Caco-2 (cell line): ENCODE results near the gene RPS6KA2. TPM values are rescaled to one million over a fixed set of nuclear protein-coding genes. Genes with fewer than 3 reads are reported as not detected.

Experiments
- BruUV-seq: library from RNA; stranded (reverse); fragments of 400-500 nt; replicated peaks from 2 replicates; lab custom pipeline; 2021; lab: Mats Ljungman, UMichigan
- CTCF ChIA-PET: fragments of 300-600 bp; sonication (Branson Sonifier 250); formaldehyde crosslinking; loops from one replicate; lab custom pipeline; 2022; ENCODE audit warnings: antibody characterized with exemption; lab: Charles Lee
- POLR2A ChIA-PET: fragments of 300-600 bp; sonication (Branson Sonifier 250); formaldehyde crosslinking; loops from one replicate; lab custom pipeline; 2022; ENCODE audit warnings: antibody characterized with exemption; lab: Charles Lee
- DNase-seq, 2 experiments: peaks; one replicate each; pipeline versions ENCODE4 v3.0.0 to v3.0.0-alpha.2; 2020 to 2022
- H3K27me3 ChIP-seq: replicated peaks from 2 replicates; pipeline ENCODE4 v1.6.0; 2011; ENCODE audit warnings: low read length; ENCODE audit not compliant: control insufficient read depth, insufficient read depth
- H3K36me3 ChIP-seq: 2 replicates; pipeline ENCODE4 v1.5.1; 2011; ENCODE audit warnings: low read length; ENCODE audit not compliant: control insufficient read depth, insufficient read depth
- H3K4me1 ChIP-seq: fragments of 250-450 bp; sonication (Bioruptor Pico); 2 replicates; pipeline ENCODE4 v1.5.1; 2020; ENCODE audit warnings: mild to moderate bottlenecking
- H3K4me3 ChIP-seq: 2 replicates; pipeline ENCODE4 v1.5.1; 2011; ENCODE audit warnings: low read depth, mild to moderate bottlenecking, control low read depth, low read length
- H3K9me3 ChIP-seq: fragments of 250-450 bp; sonication (Bioruptor Pico); 2 replicates; pipeline ENCODE4 v1.5.1; 2020; ENCODE audit warnings: mild to moderate bottlenecking, moderate library complexity
- H3K27ac Mint-ChIP-seq: one replicate; pipeline ENCODE4 v1.8.0; 2022; ENCODE audit warnings: mixed read lengths; ENCODE audit not compliant: unreplicated experiment
- H3K27me3 Mint-ChIP-seq: one replicate; pipeline ENCODE4 v1.8.0; 2022; ENCODE audit warnings: mixed read lengths; ENCODE audit not compliant: insufficient read depth, unreplicated experiment
- H3K36me3 Mint-ChIP-seq: one replicate; pipeline ENCODE4 v1.8.0; 2022; ENCODE audit warnings: mild to moderate bottlenecking, mixed read lengths; ENCODE audit not compliant: insufficient read depth, unreplicated experiment
- H3K4me1 Mint-ChIP-seq: one replicate; pipeline ENCODE4 v1.8.0; 2022; ENCODE audit warnings: low read depth, mixed read lengths; ENCODE audit not compliant: unreplicated experiment
- H3K4me3 Mint-ChIP-seq: one replicate; pipeline ENCODE4 v1.8.0; 2022; ENCODE audit warnings: mild to moderate bottlenecking, moderate library complexity, mixed read lengths; ENCODE audit not compliant: unreplicated experiment
- H3K9me3 Mint-ChIP-seq: one replicate; pipeline ENCODE4 v1.8.0; 2022; ENCODE audit warnings: mixed read lengths; ENCODE audit not compliant: unreplicated experiment
- intact Hi-C: fragments of 100-400 bp; cut with micrococcal nuclease; formaldehyde crosslinking; loops from one replicate; pipeline ENCODE4 v1.10.0; 2022; ENCODE audit not compliant: unreplicated experiment
- total RNA-seq: library from RNA; stranded (reverse); gene quantifications from 2 replicates; pipeline ENCODE4 v1.2.3, GENCODE V29; 2022
- TF ChIP-seq, protein P1 (sequence below), 2 experiments: fragments of 200-600 bp in 1 of 2; IDR thresholded peaks; 1 replicate in 1 of 2; 2 replicates in 1 of 2; pipeline versions ENCODE4 v1.5.1 to v1.8.0; 2011 to 2022; ENCODE audit warnings: antibody characterized with exemption in 1 of 2, control low read depth in 1 of 2, inconsistent platforms in 1 of 2, low read depth in 1 of 2, low read length in 1 of 2, mild to moderate bottlenecking in 1 of 2, moderate library complexity in 1 of 2; ENCODE audit not compliant: insufficient read depth in 1 of 2, severe bottlenecking in 1 of 2, unreplicated experiment in 1 of 2

Gene RPS6KA2
- total RNA-seq, 1 experiment from 2014 or later, result 5.6 TPM

DNA sequence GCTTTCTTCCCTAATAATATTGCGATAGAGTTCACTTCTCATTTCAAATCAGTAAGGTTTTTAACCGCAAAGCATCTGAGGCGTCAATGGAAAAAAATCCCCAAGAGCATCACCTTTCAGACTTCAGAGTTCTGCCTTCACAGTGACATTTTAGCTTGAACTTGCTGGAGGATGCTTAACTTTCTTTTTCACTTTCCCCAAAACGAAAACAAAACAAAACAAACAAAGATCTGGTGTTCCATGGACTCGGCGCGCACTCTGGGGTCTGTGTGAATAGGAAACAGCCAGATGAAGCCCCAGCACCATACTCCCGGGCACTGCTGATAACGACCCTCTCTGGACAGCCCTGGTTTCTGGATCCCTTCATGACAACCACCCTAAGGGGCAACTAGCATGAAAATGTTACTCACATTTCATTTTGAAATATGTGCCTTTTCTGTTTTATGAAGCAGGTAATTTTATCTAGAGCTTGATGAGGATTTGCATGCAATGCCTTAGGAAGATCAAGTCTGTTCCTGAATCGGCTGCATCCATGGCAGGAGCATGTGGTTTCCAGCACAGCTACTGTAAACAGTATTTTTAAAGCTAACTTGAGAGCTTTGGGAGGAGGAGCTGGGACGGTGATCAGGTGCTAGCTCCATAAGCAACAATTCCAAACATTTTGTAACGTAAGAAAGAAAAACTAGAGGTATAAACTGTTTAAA, 85.0 kb downstream of the RPS6KA2 start:
- H3K9me3 Mint-ChIP-seq, result no peaks in the 10 kb centered on the region
- peak overlapping the region; percentile 60 for H3K4me3 Mint-ChIP-seq
- TF ChIP-seq, protein P1, sequence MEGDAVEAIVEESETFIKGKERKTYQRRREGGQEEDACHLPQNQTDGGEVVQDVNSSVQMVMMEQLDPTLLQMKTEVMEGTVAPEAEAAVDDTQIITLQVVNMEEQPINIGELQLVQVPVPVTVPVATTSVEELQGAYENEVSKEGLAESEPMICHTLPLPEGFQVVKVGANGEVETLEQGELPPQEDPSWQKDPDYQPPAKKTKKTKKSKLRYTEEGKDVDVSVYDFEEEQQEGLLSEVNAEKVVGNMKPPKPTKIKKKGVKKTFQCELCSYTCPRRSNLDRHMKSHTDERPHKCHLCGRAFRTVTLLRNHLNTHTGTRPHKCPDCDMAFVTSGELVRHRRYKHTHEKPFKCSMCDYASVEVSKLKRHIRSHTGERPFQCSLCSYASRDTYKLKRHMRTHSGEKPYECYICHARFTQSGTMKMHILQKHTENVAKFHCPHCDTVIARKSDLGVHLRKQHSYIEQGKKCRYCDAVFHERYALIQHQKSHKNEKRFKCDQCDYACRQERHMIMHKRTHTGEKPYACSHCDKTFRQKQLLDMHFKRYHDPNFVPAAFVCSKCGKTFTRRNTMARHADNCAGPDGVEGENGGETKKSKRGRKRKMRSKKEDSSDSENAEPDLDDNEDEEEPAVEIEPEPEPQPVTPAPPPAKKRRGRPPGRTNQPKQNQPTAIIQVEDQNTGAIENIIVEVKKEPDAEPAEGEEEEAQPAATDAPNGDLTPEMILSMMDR (IDR thresholded peaks at IDR 0.05; ENCODE audit: insufficient read depth in 1 of 2, low read depth in 1 of 2, low read length in 1 of 2, severe bottlenecking in 1 of 2, unreplicated experiment in 1 of 2), result no peak
- POLR2A ChIA-PET, result no interaction called here
- Histone ChIP-seq H3K27me3 (no peaks in the 10 kb centered on the region; the same call in none of the 2 replicates), H3K4me3 (no peak overlapping the region), H3K36me3 (no peaks in the 10 kb centered on the region), H3K9me3 (no peaks in the 10 kb centered on the region), H3K4me1 (0 out of 2 replicates have a peak, but pooled peaks cover 7% of the 10 kb centered on the region)
- intact Hi-C loops, result no loop called here
- H3K36me3 Mint-ChIP-seq, result no peaks in the 10 kb centered on the region
- BruUV-seq, result no TSS peak
- H3K4me1 Mint-ChIP-seq, result peaks cover 9% of the 10 kb centered on the region
- peaks cover 23% of the 10 kb centered on the region for H3K27me3 Mint-ChIP-seq
- CTCF ChIA-PET, result no interaction called here
- DNase-seq, result no peak
- H3K27ac Mint-ChIP-seq, result no peak overlapping the region

DNA sequence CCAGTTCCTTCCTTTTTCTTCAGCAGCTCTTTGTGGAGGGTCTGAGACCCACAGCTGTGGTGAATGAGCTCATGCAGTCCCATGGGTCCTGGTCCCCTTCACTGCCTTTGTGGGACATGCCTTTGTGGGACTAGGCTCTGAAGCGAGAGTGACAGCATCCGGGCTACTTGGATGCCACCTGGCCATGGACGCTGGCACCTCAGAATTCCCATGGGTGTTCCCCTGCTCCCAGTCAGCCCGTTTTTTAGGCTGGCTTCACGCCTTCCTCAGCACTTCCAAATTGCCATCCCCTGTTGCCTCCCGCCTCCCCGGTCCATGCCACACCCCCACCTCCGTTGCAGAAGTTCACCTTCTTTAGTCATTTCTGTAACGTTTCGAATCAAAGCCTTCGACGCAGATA, 85.7 kb downstream of the RPS6KA2 start:
- no peak overlapping the region for H3K4me3 ChIP-seq

DNA sequence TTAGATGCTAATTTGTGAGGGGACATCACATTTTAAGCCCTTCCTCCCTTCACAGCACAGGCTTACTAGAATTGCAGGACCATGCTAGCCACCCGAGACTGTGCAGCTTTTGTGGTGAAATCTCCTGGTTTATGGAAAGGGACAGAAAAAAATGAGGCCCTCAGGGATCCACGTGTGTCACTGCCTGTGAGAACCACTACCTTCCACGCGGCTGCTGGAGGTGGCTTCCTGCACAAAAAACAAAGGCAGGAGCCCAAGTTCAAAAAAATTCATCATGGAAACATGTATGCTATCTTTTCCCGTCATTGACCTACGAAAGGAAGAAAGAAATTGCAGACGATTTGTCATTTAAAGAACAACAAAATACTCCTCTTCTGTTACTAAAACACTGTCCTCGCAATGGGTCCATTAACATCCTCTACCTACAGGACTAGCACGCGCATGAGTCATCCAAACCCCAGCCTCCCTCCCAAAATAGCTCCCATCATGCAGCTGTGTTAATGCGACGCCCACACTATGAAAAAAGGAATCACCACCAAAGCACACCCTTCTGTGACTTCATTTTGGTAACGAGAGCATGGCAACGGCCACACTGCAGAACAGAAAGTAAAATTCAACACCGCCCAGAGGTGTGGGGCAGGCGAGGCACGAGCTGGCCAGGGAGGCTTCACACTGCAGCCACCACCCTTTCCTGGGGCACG, 86.3 kb downstream of the RPS6KA2 start:
- Histone ChIP-seq H3K4me1 (0 out of 2 replicates have a peak, but pooled peaks cover 7% of the 10 kb centered on the region), H3K36me3 (no peaks in the 10 kb centered on the region), H3K9me3 (no peaks in the 10 kb centered on the region), H3K27me3 (no peaks in the 10 kb centered on the region; the same call in 1 of the 2 replicates), H3K4me3 (no peak overlapping the region)
- TF ChIP-seq, protein P1 (IDR thresholded peaks at IDR 0.05; ENCODE audit: insufficient read depth in 1 of 2, low read depth in 1 of 2, low read length in 1 of 2, severe bottlenecking in 1 of 2, unreplicated experiment in 1 of 2), result no peak
- H3K27me3 Mint-ChIP-seq, result peaks cover 26% of the 10 kb centered on the region
- H3K36me3 Mint-ChIP-seq, result no peaks in the 10 kb centered on the region
- ChIA-PET POLR2A (no interaction called here), CTCF (no interaction called here)
- H3K27ac Mint-ChIP-seq, result no peak overlapping the region
- peak overlapping the region; percentile 60 for H3K4me3 Mint-ChIP-seq
- no TSS peak for BruUV-seq
- no peak for DNase-seq
- intact Hi-C loops, result no loop called here
- H3K4me1 Mint-ChIP-seq, result peaks cover 9% of the 10 kb centered on the region
- H3K9me3 Mint-ChIP-seq, result no peaks in the 10 kb centered on the region

More for the DNA sequence above, 85.7 kb downstream of the RPS6KA2 start:
- TF ChIP-seq, protein P1 (IDR thresholded peaks at IDR 0.05; ENCODE audit: insufficient read depth in 1 of 2, low read depth in 1 of 2, low read length in 1 of 2, severe bottlenecking in 1 of 2, unreplicated experiment in 1 of 2), result no peak
- CTCF ChIA-PET, result no interaction called here
- no peak for DNase-seq
- no peaks in the 10 kb centered on the region for H3K9me3 Mint-ChIP-seq
- peak overlapping the region; percentile 60 for H3K4me3 Mint-ChIP-seq
- H3K27me3 Mint-ChIP-seq, result peaks cover 26% of the 10 kb centered on the region
- H3K4me1 Mint-ChIP-seq, result peaks cover 9% of the 10 kb centered on the region
- H3K36me3 Mint-ChIP-seq, result no peaks in the 10 kb centered on the region
- H3K27me3 ChIP-seq, result no peaks in the 10 kb centered on the region; the same call in 1 of the 2 replicates
- intact Hi-C loops, result no loop called here
- H3K36me3 ChIP-seq, result no peaks in the 10 kb centered on the region
- 0 out of 2 replicates have a peak, but pooled peaks cover 7% of the 10 kb centered on the region for H3K4me1 ChIP-seq
- no TSS peak for BruUV-seq
- no peaks in the 10 kb centered on the region for H3K9me3 ChIP-seq
- H3K27ac Mint-ChIP-seq, result no peak overlapping the region
- POLR2A ChIA-PET, result no interaction called here
